Stimulated activated naive CD4-positive, alpha-beta T cell treated with Interleukin-2 at 50 U/mL for 16 hours (primary cell): ENCODE data around the gene MTRR.

Source experiments
- DNase-seq: peaks from one replicate; lab custom pipeline; 2025; lab: John Stamatoyannopoulos, UW

MTRR gene

GRCh38 chr5:7868773-7869473, at the start of gene MTRR, which contains the start of gene FASTKD3:
Gene MTRR (plus strand): TSS chr5:7869148. CDS start chr5:7870795, 1,647 bp downstream.
Gene FASTKD3 (minus strand): TSS chr5:7869031. CDS start chr5:7868083, 948 bp downstream.
- DNase-seq: peak; percentile 90

- no peak for DNase-seq
These were observed 46.5 kb upstream of the MTRR start for GRCh38 chr5:7822449-7822848.

GRCh38 chr5:7823594-7823993, 45.4 kb upstream of the MTRR start:
- DNase-seq: no peak

- no peak for DNase-seq
These were observed 44.0 kb upstream of the MTRR start for GRCh38 chr5:7824995-7825394.

GRCh38 chr5:7825630-7826029, 43.3 kb upstream of the MTRR start:
- no peak for DNase-seq

- no peak for DNase-seq
These were observed 41.3 kb upstream of the MTRR start for GRCh38 chr5:7827610-7828009.

GRCh38 chr5:7828269-7828668, 40.7 kb upstream of the MTRR start:
- no peak for DNase-seq

- DNase-seq: no peak
These were observed 34.0 kb upstream of the MTRR start for GRCh38 chr5:7834982-7835381.

- no peak for DNase-seq
These were observed 31.5 kb upstream of the MTRR start for GRCh38 chr5:7837403-7837802.

- no peak for DNase-seq
These were observed 26.4 kb upstream of the MTRR start for GRCh38 chr5:7842531-7842930.

- no peak for DNase-seq
These were observed 24.0 kb upstream of the MTRR start for GRCh38 chr5:7844901-7845300.

- DNase-seq: no peak
These were observed 23.4 kb upstream of the MTRR start for GRCh38 chr5:7845557-7845956.

GRCh38 chr5:7846327-7846726, 22.6 kb upstream of the MTRR start:
- no peak for DNase-seq

GRCh38 chr5:7848296-7848695, 20.7 kb upstream of the MTRR start:
- DNase-seq: no peak

- DNase-seq: no peak
These were observed 19.1 kb upstream of the MTRR start for GRCh38 chr5:7849681-7850394.

- DNase-seq: peak; percentile 33
These were observed 18.3 kb upstream of the MTRR start, which contains the start of gene CFAP90 for GRCh38 chr5:7850395-7851239. Gene CFAP90 (minus strand): TSS chr5:7851133. CDS start chr5:7851021, 112 bp downstream.

GRCh38 chr5:7851240-7851592, 17.7 kb upstream of the MTRR start:
- no peak for DNase-seq

- no peak for DNase-seq
These were observed 17.2 kb upstream of the MTRR start for GRCh38 chr5:7851617-7852289.

- DNase-seq: no peak
These were observed 16.4 kb upstream of the MTRR start for GRCh38 chr5:7852542-7852941.

- DNase-seq: no peak
These were observed 16.0 kb upstream of the MTRR start for GRCh38 chr5:7852988-7853387.

GRCh38 chr5:7855611-7856010, 13.3 kb upstream of the MTRR start:
- no peak for DNase-seq

GRCh38 chr5:7856855-7857254, 12.1 kb upstream of the MTRR start:
- DNase-seq: no peak
